ENCODE measurements around the gene ZNF506. TPM values are rescaled to one million over a fixed set of nuclear protein-coding genes. Genes with fewer than 3 reads are reported as not detected.
A peak's percentile ranks its signal among the peaks of the same experiment; 100 is the strongest.
"Not testable (repeated sequence)": the region's sequence is repeated elsewhere in the genome, so short reads cannot be mapped to it uniquely, and the experiment has no call there.

The ZNF506 gene
- 10 to 100 TPM; 35.2 to 57.8 (median 41.0) TPM for total RNA-seq

GRCh38 chr19:19821366-19821951 lies at the start of gene ZNF506:
ZNF506 (minus strand) TSS chr19:19821750; CDS start chr19:19821603, 147 bp downstream.
- intact Hi-C loops (cut with DNase I; ENCODE audit: low total_unique reads): no loop called here
- DNase-seq (ENCODE audit: low spot score in 2 of 2): peak; percentile 99 to 100
- Histone ChIP-seq H3K27me3 (no peaks in the 10 kb centered on the region), H3K4me1 (no peaks in the 10 kb centered on the region), H3K36me3 (no peaks in the 10 kb centered on the region), H3K4me3 (peak within 1 kb of the TSS; percentile 69 to 85 (median 70)), H3K9me3 (no peaks in the 10 kb centered on the region), H3K27ac (peak within 1 kb of the TSS; percentile 96 to 97)
- TF ChIP-seq POLR2A (IDR thresholded peaks at IDR 0.05): peak; percentile 88
- no peak for TF ChIP-seq CTCF (IDR thresholded peaks at IDR 0.05)
- TF ChIP-seq POLR2AphosphoS5 (IDR thresholded peaks at IDR 0.05): peak; percentile 97 to 99 (median 98)

GRCh38 chr19:19870086-19870485 lies 48.5 kb upstream of the ZNF506 start:
- DNase-seq (ENCODE audit: low spot score in 2 of 2); H3K4me1 ChIP-seq; intact Hi-C loops (cut with DNase I; ENCODE audit: low total_unique reads); H3K36me3 ChIP-seq; H3K4me3 ChIP-seq; H3K9me3 ChIP-seq; H3K27ac ChIP-seq; H3K27me3 ChIP-seq: not testable (repeated sequence)

- intact Hi-C loops (cut with DNase I; ENCODE audit: low total_unique reads): no loop called here
- DNase-seq (ENCODE audit: low spot score in 2 of 2): no peak
Observed at GRCh38 chr19:19866611-19867248, 45.2 kb upstream of the ZNF506 start.

GRCh38 chr19:19865750-19866610 lies 44.4 kb upstream of the ZNF506 start, which contains the start of gene ZNF253:
ZNF253 (plus strand) TSS chr19:19865882; CDS start chr19:19865997, 115 bp downstream.
- Histone ChIP-seq H3K27me3 (no peaks in the 10 kb centered on the region), H3K9me3 (no peaks in the 10 kb centered on the region), H3K4me1 (peaks cover 0 to 8% of the 10 kb centered on the region in 2 donors), H3K4me3 (peak within 1 kb of the TSS; percentile 69 to 83 (median 75)), H3K36me3 (no peaks in the 10 kb centered on the region), H3K27ac (peak within 1 kb of the TSS; percentile 94)
- TF ChIP-seq CTCF (IDR thresholded peaks at IDR 0.05) (no peak), POLR2AphosphoS5 (IDR thresholded peaks at IDR 0.05) (peak; percentile 72 to 91 (median 90)), POLR2A (IDR thresholded peaks at IDR 0.05) (peak; percentile 84)
- intact Hi-C loops (cut with DNase I; ENCODE audit: low total_unique reads): no loop called here
- DNase-seq (ENCODE audit: low spot score in 2 of 2): peak; percentile 98

More at GRCh38 chr19:19866611-19867248, 45.2 kb upstream of the ZNF506 start:
- Histone ChIP-seq H3K27ac (peak overlapping the region; percentile 94), H3K4me1 (peaks cover 0 to 8% of the 10 kb centered on the region in 2 donors), H3K9me3 (no peaks in the 10 kb centered on the region), H3K27me3 (no peaks in the 10 kb centered on the region), H3K36me3 (no peaks in the 10 kb centered on the region), H3K4me3 (peak overlapping the region; percentile 69 to 83 (median 75))
- no peak for TF ChIP-seq CTCF (IDR thresholded peaks at IDR 0.05)
- TF ChIP-seq POLR2A (IDR thresholded peaks at IDR 0.05): no peak
- no peak for TF ChIP-seq POLR2AphosphoS5 (IDR thresholded peaks at IDR 0.05)

- peak in 1 of 2 donors; percentile 73 for DNase-seq (ENCODE audit: low spot score in 2 of 2)
- no peaks in the 10 kb centered on the region for H3K36me3 ChIP-seq
- H3K4me3 ChIP-seq: peak overlapping the region; percentile 13 to 44 (median 37)
- no peak overlapping the region for H3K27ac ChIP-seq
- TF ChIP-seq POLR2A (IDR thresholded peaks at IDR 0.05) (no peak), CTCF (IDR thresholded peaks at IDR 0.05) (no peak), POLR2AphosphoS5 (IDR thresholded peaks at IDR 0.05) (no peak)
- no peaks in the 10 kb centered on the region for H3K4me1 ChIP-seq
- no peaks in the 10 kb centered on the region for H3K9me3 ChIP-seq
- no peaks in the 10 kb centered on the region for H3K27me3 ChIP-seq
- intact Hi-C loops (cut with DNase I; ENCODE audit: low total_unique reads): no loop called here
Observed at GRCh38 chr19:19860756-19861390, 39.3 kb upstream of the ZNF506 start.

Measured in breast epithelium (tissue), 4 donors.